Loucy (cell line): Measurements from ENCODE around the gene KAT6B.

ENCODE experiments used
- H2AFZ ChIP-seq: fragments of 200-600 bp; sonication (generic); 2 replicates; pipeline ENCODE4 v1.6.0; 2016; ENCODE audit warnings: antibody characterized with exemption, mild to moderate bottlenecking, low read length, moderate library complexity
- H3F3A ChIP-seq: fragments of 200-600 bp; 2 replicates; pipeline ENCODE4 v1.6.0; 2016; ENCODE audit warnings: antibody characterized with exemption, low read depth, mild to moderate bottlenecking
- H3K27me3 ChIP-seq: fragments of 200-600 bp; sonication (generic); 2 replicates; pipeline ENCODE4 v1.6.1; 2014; ENCODE audit warnings: low read length, mild to moderate bottlenecking; ENCODE audit not compliant: insufficient read depth, poor library complexity, severe bottlenecking
- H3K36me3 ChIP-seq: fragments of 200-600 bp; sonication (generic); 2 replicates; pipeline ENCODE4 v1.6.1; 2016; ENCODE audit warnings: low read length; ENCODE audit not compliant: insufficient read depth
- H3K4me1 ChIP-seq: fragments of 200-600 bp; sonication (generic); 2 replicates; pipeline ENCODE4 v1.5.1; 2014; ENCODE audit warnings: low read length, mild to moderate bottlenecking; ENCODE audit not compliant: insufficient read depth, poor library complexity, severe bottlenecking
- H3K4me2 ChIP-seq: fragments of 200-600 bp; sonication (generic); 2 replicates; pipeline ENCODE4 v1.6.0; 2014; ENCODE audit warnings: antibody characterized with exemption, low read length, low read depth, mild to moderate bottlenecking; ENCODE audit not compliant: poor library complexity, severe bottlenecking
- H3K4me3 ChIP-seq: fragments of 200-600 bp; sonication (generic); 2 replicates; pipeline ENCODE4 v1.5.1; 2014; ENCODE audit warnings: low read length, mild to moderate bottlenecking, mixed read lengths; ENCODE audit not compliant: poor library complexity, severe bottlenecking
- H3K79me2 ChIP-seq: fragments of 200-600 bp; sonication (generic); 2 replicates; pipeline ENCODE4 v1.6.1; 2014; ENCODE audit warnings: low read length; ENCODE audit not compliant: insufficient read depth
- H3K9ac ChIP-seq: fragments of 200-600 bp; sonication (generic); 2 replicates; pipeline ENCODE4 v1.6.0; 2014; ENCODE audit warnings: mild to moderate bottlenecking, low read depth, low read length, moderate library complexity; ENCODE audit not compliant: poor library complexity, severe bottlenecking
- H3K9me2 ChIP-seq: fragments of 200-600 bp; sonication (generic); replicated peaks from 2 replicates; pipeline ENCODE4 v1.6.1; 2016; ENCODE audit warnings: low read depth, low read length, mixed read lengths
- H3K9me3 ChIP-seq: fragments of 200-600 bp; sonication (generic); 2 replicates; pipeline ENCODE4 v1.6.1; 2014; ENCODE audit warnings: mild to moderate bottlenecking, antibody characterized with exemption, low read length, low read depth; ENCODE audit not compliant: insufficient read depth
- H4K20me1 ChIP-seq: fragments of 200-600 bp; sonication (generic); 2 replicates; pipeline ENCODE4 v1.6.0; 2014; ENCODE audit warnings: antibody characterized with exemption, low read length, mild to moderate bottlenecking; ENCODE audit not compliant: insufficient read depth, poor library complexity, severe bottlenecking
- EZH2phosphoT487 ChIP-seq: fragments of 200-600 bp; IDR thresholded peaks from 2 replicates; pipeline ENCODE4 v1.6.1; 2018; ENCODE audit warnings: antibody characterized with exemption, mild to moderate bottlenecking, moderate library complexity, borderline replicate concordance
- TF ChIP-seq, protein P1 (sequence below): fragments of 200-600 bp; sonication (generic); conservative IDR thresholded peaks from 2 replicates; pipeline ENCODE4 v1.5.1; 2014; ENCODE audit warnings: mild to moderate bottlenecking, antibody characterized with exemption, low read length

KAT6B gene

DNA sequence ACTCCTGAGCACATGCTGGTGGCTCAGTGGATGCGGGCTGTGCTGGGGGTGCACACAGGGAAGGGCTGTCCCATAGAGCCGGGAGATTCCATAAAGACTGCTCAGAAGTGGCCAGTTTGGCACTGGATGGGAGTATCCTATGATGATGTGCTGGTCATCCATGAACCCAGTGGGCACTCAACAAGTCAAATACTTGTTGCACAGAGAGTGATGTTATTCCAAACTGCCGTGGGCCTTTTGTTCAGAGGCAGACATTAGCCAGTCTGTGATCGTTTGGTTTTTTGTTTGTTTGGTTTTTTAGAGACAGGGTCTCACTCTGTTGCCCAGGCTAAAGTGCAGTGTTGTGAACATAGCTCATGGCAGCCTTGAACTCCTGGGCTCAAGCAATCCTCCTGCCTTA is 254.2 kb downstream of the KAT6B start:
- no peak overlapping the region for H2AFZ ChIP-seq
- H3K9ac ChIP-seq, result no peak overlapping the region
- no peaks in the 10 kb centered on the region for H3K9me2 ChIP-seq
- no peak for TF ChIP-seq EZH2phosphoT487
- TF ChIP-seq, protein P1, sequence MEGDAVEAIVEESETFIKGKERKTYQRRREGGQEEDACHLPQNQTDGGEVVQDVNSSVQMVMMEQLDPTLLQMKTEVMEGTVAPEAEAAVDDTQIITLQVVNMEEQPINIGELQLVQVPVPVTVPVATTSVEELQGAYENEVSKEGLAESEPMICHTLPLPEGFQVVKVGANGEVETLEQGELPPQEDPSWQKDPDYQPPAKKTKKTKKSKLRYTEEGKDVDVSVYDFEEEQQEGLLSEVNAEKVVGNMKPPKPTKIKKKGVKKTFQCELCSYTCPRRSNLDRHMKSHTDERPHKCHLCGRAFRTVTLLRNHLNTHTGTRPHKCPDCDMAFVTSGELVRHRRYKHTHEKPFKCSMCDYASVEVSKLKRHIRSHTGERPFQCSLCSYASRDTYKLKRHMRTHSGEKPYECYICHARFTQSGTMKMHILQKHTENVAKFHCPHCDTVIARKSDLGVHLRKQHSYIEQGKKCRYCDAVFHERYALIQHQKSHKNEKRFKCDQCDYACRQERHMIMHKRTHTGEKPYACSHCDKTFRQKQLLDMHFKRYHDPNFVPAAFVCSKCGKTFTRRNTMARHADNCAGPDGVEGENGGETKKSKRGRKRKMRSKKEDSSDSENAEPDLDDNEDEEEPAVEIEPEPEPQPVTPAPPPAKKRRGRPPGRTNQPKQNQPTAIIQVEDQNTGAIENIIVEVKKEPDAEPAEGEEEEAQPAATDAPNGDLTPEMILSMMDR, result no peak
- no peaks in the 10 kb centered on the region for H3K27me3 ChIP-seq
- no peak overlapping the region for H3K4me3 ChIP-seq
- H3K36me3 ChIP-seq, result no peaks in the 10 kb centered on the region
- H3K4me2 ChIP-seq, result no peak overlapping the region
- H3K4me1 ChIP-seq, result no peaks in the 10 kb centered on the region
- H4K20me1 ChIP-seq, result no peaks in the 10 kb centered on the region
- H3F3A ChIP-seq, result no peaks in the 10 kb centered on the region
- no peaks in the 10 kb centered on the region for H3K9me3 ChIP-seq
- no peaks in the 10 kb centered on the region for H3K79me2 ChIP-seq

DNA sequence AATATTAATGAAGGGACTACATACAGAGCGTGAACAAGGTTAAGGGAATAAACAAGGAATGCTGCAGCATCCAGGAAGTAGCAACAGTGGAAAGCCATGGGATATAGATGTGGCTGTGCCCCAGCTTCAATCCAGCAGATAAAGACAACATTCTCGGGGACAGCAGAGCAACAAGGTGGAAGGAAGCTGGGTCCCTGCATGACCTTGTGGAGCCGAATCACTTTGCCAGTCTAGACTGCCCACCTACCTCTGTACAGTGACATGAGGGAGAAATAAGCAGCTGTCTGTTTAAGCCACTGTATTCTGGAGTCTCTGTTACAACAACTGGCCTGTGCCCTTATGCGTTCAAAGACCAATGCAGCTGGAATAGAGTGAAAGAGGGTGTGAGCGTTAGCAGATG is 255.0 kb downstream of the KAT6B start:
- Histone ChIP-seq H3F3A (no peaks in the 10 kb centered on the region), H3K79me2 (no peaks in the 10 kb centered on the region), H3K27me3 (no peaks in the 10 kb centered on the region)

More for the DNA sequence above, 255.0 kb downstream of the KAT6B start:
- no peaks in the 10 kb centered on the region for H3K4me1 ChIP-seq
- H3K4me3 ChIP-seq, result no peak overlapping the region
- H3K9me2 ChIP-seq, result no peaks in the 10 kb centered on the region
- H2AFZ ChIP-seq, result no peak overlapping the region
- no peaks in the 10 kb centered on the region for H3K36me3 ChIP-seq
- no peak overlapping the region for H3K4me2 ChIP-seq
- no peaks in the 10 kb centered on the region for H3K9me3 ChIP-seq
- no peaks in the 10 kb centered on the region for H4K20me1 ChIP-seq
- no peak overlapping the region for H3K9ac ChIP-seq
- TF ChIP-seq EZH2phosphoT487, result no peak
- TF ChIP-seq, protein P1, result no peak
